Measurements from ENCODE around the gene ADAMTSL1. TPM values are rescaled to one million over a fixed set of nuclear protein-coding genes. Genes with fewer than 3 reads are reported as not detected.

ADAMTSL1 gene
- total and polyA plus RNA-seq, 2 donors (not counting 3 experiments of a cell fraction or from before 2014, with no cell fraction given): 15.0 to 18.4 TPM

- Histone ChIP-seq H3K79me2 (ENCODE audit: control insufficient read depth, insufficient read depth, low read length) (no peaks in the 10 kb centered on the region), H3K27me3 (ENCODE audit: control insufficient read depth in 2 of 2, insufficient read depth in 2 of 2, low read length in 2 of 2) (no peaks in the 10 kb centered on the region), H3K4me3 (replicated peaks in 1 of 3; ENCODE audit: insufficient read depth in 1 of 3, low read depth in 1 of 3, low read length in 3 of 3) (no peak overlapping the region), H3K27ac (ENCODE audit: insufficient read depth, low read depth, low read length) (no peak overlapping the region), H3K9me3 (replicated peaks; ENCODE audit: control insufficient read depth, insufficient read depth, low read length) (no peaks in the 10 kb centered on the region), H3K36me3 (ENCODE audit: control insufficient read depth in 2 of 2, extremely low read depth in 1 of 2, insufficient read depth in 2 of 2, low read length in 2 of 2) (no peaks in the 10 kb centered on the region), H4K20me1 (replicated peaks; ENCODE audit: control insufficient read depth, extremely low read depth, insufficient read depth, low read length) (no peaks in the 10 kb centered on the region), H3K4me1 (ENCODE audit: control insufficient read depth, extremely low read depth, insufficient read depth, low read length) (no peaks in the 10 kb centered on the region), H2AFZ (ENCODE audit: low read depth, low read length) (no peak overlapping the region), H3K4me2 (ENCODE audit: insufficient read depth, low read length) (no peak overlapping the region), H3K9me1 (replicated peaks; ENCODE audit: control insufficient read depth, extremely low read depth, insufficient read depth, low read length) (no peaks in the 10 kb centered on the region), H3K9ac (replicated peaks; ENCODE audit: extremely low read depth, insufficient read depth, low read length) (no peak overlapping the region)
- no peak for FAIRE-seq
- no peak for DNase-seq (ENCODE audit: low read depth, low spot score)
- POLR2A ChIA-PET: no interaction called here
- dilution Hi-C loops (cut with MboI; ENCODE audit: extremely low pct_ligation_motif_present, low sequenced_read_pairs): no loop called here
- TF ChIP-seq MYC (IDR thresholded peaks at IDR 0.05; ENCODE audit: low read depth, low read length) (no peak), POLR2A (IDR thresholded peaks at IDR 0.05; ENCODE audit: low read depth, low read length) (no peak), FOS (IDR thresholded peaks at IDR 0.05; ENCODE audit: borderline replicate concordance, insufficient read depth, low read length) (no peak), GATA2 (IDR thresholded peaks at IDR 0.05; ENCODE audit: insufficient read depth, insufficient read length, low read depth, low read length) (no peak), JUN (IDR thresholded peaks at IDR 0.05; ENCODE audit: borderline replicate concordance, insufficient read depth, insufficient read length, low read depth) (no peak)
- BruUV-seq (replicated peaks): no TSS peak
- intact Hi-C loops (cut with micrococcal nuclease): no loop called here
- CTCF ChIA-PET: interaction anchor here (1.6 kb wide), 1 partner anchor 52 kb away, joined by 3 read pairs; no protein-coding TSS in a partner anchor
Measured at GRCh38 chr9:18922161-18922885, 448.4 kb downstream of the ADAMTSL1 start.

DNA sequence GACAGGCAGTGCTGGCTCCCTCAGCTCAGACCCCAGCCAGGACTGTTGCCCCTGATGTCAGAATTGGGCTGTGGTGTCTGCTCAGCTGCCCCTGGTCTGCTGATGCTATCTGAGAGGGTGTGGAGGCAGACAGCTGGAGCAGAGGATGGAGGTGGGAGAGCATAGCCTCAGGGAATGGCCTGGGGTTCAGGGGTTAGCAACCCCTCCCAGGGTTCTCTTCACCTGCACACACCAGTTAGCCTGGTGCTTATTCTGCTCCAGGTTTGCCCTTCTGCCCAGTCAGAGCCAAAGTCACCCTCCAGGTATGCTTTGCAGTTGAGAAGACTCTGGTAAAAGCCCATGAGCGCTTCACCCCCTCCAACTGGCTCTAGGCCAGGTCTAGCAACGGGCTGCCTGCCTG, 449.2 kb downstream of the ADAMTSL1 start:
- H3K4me1 ChIP-seq (ENCODE audit: control insufficient read depth, extremely low read depth, insufficient read depth, low read length): no peaks in the 10 kb centered on the region

More for the DNA sequence above, 449.2 kb downstream of the ADAMTSL1 start:
- Histone ChIP-seq H3K9me1 (replicated peaks; ENCODE audit: control insufficient read depth, extremely low read depth, insufficient read depth, low read length) (no peaks in the 10 kb centered on the region), H3K4me2 (ENCODE audit: insufficient read depth, low read length) (no peak overlapping the region), H3K9me3 (replicated peaks; ENCODE audit: control insufficient read depth, insufficient read depth, low read length) (no peaks in the 10 kb centered on the region), H3K27me3 (ENCODE audit: control insufficient read depth in 2 of 2, insufficient read depth in 2 of 2, low read length in 2 of 2) (no peaks in the 10 kb centered on the region), H3K36me3 (ENCODE audit: control insufficient read depth in 2 of 2, extremely low read depth in 1 of 2, insufficient read depth in 2 of 2, low read length in 2 of 2) (no peaks in the 10 kb centered on the region), H3K27ac (ENCODE audit: insufficient read depth, low read depth, low read length) (no peak overlapping the region), H3K79me2 (ENCODE audit: control insufficient read depth, insufficient read depth, low read length) (no peaks in the 10 kb centered on the region), H3K9ac (replicated peaks; ENCODE audit: extremely low read depth, insufficient read depth, low read length) (no peak overlapping the region), H4K20me1 (replicated peaks; ENCODE audit: control insufficient read depth, extremely low read depth, insufficient read depth, low read length) (no peaks in the 10 kb centered on the region), H2AFZ (ENCODE audit: low read depth, low read length) (no peak overlapping the region), H3K4me3 (replicated peaks in 1 of 3; ENCODE audit: insufficient read depth in 1 of 3, low read depth in 1 of 3, low read length in 3 of 3) (no peak overlapping the region)
- ChIA-PET POLR2A (no interaction called here), CTCF (interaction anchor here (1.6 kb wide), 1 partner anchor 51 kb away, joined by 3 read pairs; no protein-coding TSS in a partner anchor)
- DNase-seq (ENCODE audit: low read depth, low spot score) (no peak), FAIRE-seq (no peak)
- intact Hi-C loops (cut with micrococcal nuclease) (no loop called here), dilution Hi-C loops (cut with MboI; ENCODE audit: extremely low pct_ligation_motif_present, low sequenced_read_pairs) (no loop called here)
- TF ChIP-seq FOS (IDR thresholded peaks at IDR 0.05; ENCODE audit: borderline replicate concordance, insufficient read depth, low read length): no peak
- no peak for TF ChIP-seq EZH2 (IDR thresholded peaks at IDR 0.05; ENCODE audit: borderline replicate concordance, low read depth, low read length, severe bottlenecking)
- TF ChIP-seq JUN (IDR thresholded peaks at IDR 0.05; ENCODE audit: borderline replicate concordance, insufficient read depth, insufficient read length, low read depth): no peak
- no peak for TF ChIP-seq POLR2A (IDR thresholded peaks at IDR 0.05; ENCODE audit: low read depth, low read length)
- no peak for TF ChIP-seq MAX (IDR thresholded peaks at IDR 0.05; ENCODE audit: insufficient read depth, insufficient read length)
- TF ChIP-seq MYC (IDR thresholded peaks at IDR 0.05; ENCODE audit: low read depth, low read length): no peak
- TF ChIP-seq, protein P1, sequence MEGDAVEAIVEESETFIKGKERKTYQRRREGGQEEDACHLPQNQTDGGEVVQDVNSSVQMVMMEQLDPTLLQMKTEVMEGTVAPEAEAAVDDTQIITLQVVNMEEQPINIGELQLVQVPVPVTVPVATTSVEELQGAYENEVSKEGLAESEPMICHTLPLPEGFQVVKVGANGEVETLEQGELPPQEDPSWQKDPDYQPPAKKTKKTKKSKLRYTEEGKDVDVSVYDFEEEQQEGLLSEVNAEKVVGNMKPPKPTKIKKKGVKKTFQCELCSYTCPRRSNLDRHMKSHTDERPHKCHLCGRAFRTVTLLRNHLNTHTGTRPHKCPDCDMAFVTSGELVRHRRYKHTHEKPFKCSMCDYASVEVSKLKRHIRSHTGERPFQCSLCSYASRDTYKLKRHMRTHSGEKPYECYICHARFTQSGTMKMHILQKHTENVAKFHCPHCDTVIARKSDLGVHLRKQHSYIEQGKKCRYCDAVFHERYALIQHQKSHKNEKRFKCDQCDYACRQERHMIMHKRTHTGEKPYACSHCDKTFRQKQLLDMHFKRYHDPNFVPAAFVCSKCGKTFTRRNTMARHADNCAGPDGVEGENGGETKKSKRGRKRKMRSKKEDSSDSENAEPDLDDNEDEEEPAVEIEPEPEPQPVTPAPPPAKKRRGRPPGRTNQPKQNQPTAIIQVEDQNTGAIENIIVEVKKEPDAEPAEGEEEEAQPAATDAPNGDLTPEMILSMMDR (IDR thresholded peaks at IDR 0.05; ENCODE audit: extremely low read depth in 1 of 2, insufficient read depth in 1 of 2, low read depth in 1 of 2, low read length in 2 of 2): no peak
- no peak for TF ChIP-seq POLR2AphosphoS5 (IDR thresholded peaks at IDR 0.05; ENCODE audit: insufficient read depth, low read depth, low read length)
- no peak for TF ChIP-seq GATA2 (IDR thresholded peaks at IDR 0.05; ENCODE audit: insufficient read depth, insufficient read length, low read depth, low read length)
- no TSS peak for BruUV-seq (replicated peaks)
